ACHN (cell line): Measurements from ENCODE around the gene SLC43A2.

Experiments
- DNase-seq: peaks from one replicate; pipeline ENCODE4 v3.0.0-alpha.2; 2015
- in situ Hi-C: cut with HindIII; loops from 2 replicates; pipeline ENCODE4 v1.10.0; 2017; ENCODE audit warnings: low sequenced_read_pairs, low pct_ligation_motif_present, low pct_unique_long_range_greater_than_20kb

Gene SLC43A2

GRCh38 chr17:1557355-1558095, 71.1 kb downstream of the SLC43A2 start:
- in situ Hi-C loops: no loop called here
- DNase-seq: no peak

- in situ Hi-C loops: no loop called here
- no peak for DNase-seq
Observed at GRCh38 chr17:1555651-1556471, 72.8 kb downstream of the SLC43A2 start.

GRCh38 chr17:1554751-1555540, 73.7 kb downstream of the SLC43A2 start:
- in situ Hi-C loops: no loop called here
- no peak for DNase-seq

- no peak for DNase-seq
- in situ Hi-C loops: no loop called here
Observed at GRCh38 chr17:1553354-1554266, 75.0 kb downstream of the SLC43A2 start.

- no peak for DNase-seq
- in situ Hi-C loops: no loop called here
Observed at GRCh38 chr17:1552932-1553331, 75.7 kb downstream of the SLC43A2 start.

GRCh38 chr17:1551741-1552140, 76.9 kb downstream of the SLC43A2 start:
- in situ Hi-C loops: no loop called here
- no peak for DNase-seq

GRCh38 chr17:1548032-1548431, 80.6 kb downstream of the SLC43A2 start:
- no peak for DNase-seq
- in situ Hi-C loops: no loop called here

- DNase-seq: no peak
- in situ Hi-C loops: no loop called here
Observed at GRCh38 chr17:1546292-1546922, 82.2 kb downstream of the SLC43A2 start.

- in situ Hi-C loops: no loop called here
- no peak for DNase-seq
Observed at GRCh38 chr17:1545618-1546017, 83.0 kb downstream of the SLC43A2 start.

- in situ Hi-C loops: no loop called here
- no peak for DNase-seq
Observed at GRCh38 chr17:1542316-1542715, 86.3 kb downstream of the SLC43A2 start.

GRCh38 chr17:1541367-1541904, 87.2 kb downstream of the SLC43A2 start:
- DNase-seq: no peak
- in situ Hi-C loops: no loop called here

- DNase-seq: no peak
- in situ Hi-C loops: no loop called here
Observed at GRCh38 chr17:1539811-1540210, 88.8 kb downstream of the SLC43A2 start.

- in situ Hi-C loops: no loop called here
Observed at GRCh38 chr17:1535737-1536136, 92.9 kb downstream of the SLC43A2 start.

GRCh38 chr17:1533661-1534325, 94.8 kb downstream of the SLC43A2 start:
- in situ Hi-C loops: no loop called here
- no peak for DNase-seq

More at GRCh38 chr17:1535737-1536136, 92.9 kb downstream of the SLC43A2 start:
- no peak for DNase-seq

GRCh38 chr17:1532836-1533602, 95.6 kb downstream of the SLC43A2 start:
- in situ Hi-C loops: no loop called here
- DNase-seq: peak; percentile 36

- no peak for DNase-seq
- in situ Hi-C loops: no loop called here
Observed at GRCh38 chr17:1529863-1530262, 98.8 kb downstream of the SLC43A2 start.
